Amniotic stem cell (primary cell): ENCODE data around the gene PLA2G6.
"Not testable (repeated sequence)": the region's sequence is repeated elsewhere in the genome, so short reads cannot be mapped to it uniquely, and the experiment has no call there.

Experiments
- DNase-seq: peaks from one replicate; lab custom pipeline; 2025; lab: John Stamatoyannopoulos, UW

Gene PLA2G6

DNA sequence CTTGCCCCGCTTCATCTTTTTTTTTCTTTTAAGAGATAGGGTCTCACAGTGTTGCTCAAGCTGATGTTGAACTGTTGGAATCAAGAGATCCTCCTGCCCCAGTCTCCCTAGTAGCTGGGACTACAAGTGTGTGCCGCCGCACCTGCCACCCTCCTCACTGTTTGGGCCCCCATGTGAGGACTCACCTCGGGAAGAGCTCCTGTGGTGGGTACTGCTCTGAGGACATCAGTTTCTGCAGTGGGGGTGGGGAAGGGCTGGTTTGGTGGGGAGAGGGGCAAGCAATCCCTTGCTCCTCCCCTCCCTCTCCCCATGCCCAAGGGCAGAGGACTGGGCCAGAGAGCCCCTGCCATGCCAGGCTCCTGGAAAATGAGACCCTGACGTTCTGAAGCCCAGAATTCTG lies 96.1 kb downstream of the PLA2G6 start:
- no peak for DNase-seq

- DNase-seq: no peak
Observed at GRCh38 chr22:38085056-38085455, 96.6 kb downstream of the PLA2G6 start.

DNA sequence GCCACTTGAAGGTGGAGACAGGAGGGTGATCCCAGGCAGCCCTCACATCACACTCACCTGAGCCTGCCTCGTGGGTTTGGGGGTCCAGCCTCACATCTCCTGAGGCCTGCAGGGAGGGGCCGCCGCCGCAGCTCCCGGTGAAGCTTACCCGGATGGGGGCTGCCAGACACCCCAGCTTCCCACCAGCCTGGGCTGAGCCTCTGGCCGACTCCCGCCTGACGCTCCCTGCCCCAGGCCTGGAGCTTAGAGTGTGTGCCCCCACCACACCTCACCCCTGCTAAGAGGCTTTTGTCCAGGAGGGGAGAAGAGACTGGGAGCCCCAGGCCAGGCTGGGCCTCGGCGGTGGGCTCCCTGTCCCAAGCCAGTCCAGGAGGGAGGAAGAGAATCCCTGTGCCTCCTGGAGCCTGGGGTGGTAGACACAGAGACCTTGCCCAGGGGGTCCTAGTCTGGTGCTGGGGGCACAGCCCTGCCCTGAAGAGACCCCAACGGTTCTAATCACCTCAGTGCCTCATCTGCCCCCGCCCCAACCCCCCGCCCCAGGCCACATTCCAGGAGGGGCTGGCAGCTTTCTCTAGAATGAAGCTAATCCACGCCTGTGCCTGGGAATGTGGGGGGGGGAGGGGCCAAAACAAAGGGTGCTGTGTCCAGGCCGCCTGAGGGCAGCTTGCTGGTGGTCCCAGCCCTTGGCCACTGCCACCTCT lies 97.5 kb downstream of the PLA2G6 start, which contains the start of gene SLC16A8:
Gene SLC16A8, minus strand, starts transcription at position 254 of the 701 bp plus-strand sequence. CDS start 1,311 bp downstream, outside the sequence.
- DNase-seq: no peak

- no peak for DNase-seq
Observed at GRCh38 chr22:38082986-38083710, 98.5 kb downstream of the PLA2G6 start.

DNA sequence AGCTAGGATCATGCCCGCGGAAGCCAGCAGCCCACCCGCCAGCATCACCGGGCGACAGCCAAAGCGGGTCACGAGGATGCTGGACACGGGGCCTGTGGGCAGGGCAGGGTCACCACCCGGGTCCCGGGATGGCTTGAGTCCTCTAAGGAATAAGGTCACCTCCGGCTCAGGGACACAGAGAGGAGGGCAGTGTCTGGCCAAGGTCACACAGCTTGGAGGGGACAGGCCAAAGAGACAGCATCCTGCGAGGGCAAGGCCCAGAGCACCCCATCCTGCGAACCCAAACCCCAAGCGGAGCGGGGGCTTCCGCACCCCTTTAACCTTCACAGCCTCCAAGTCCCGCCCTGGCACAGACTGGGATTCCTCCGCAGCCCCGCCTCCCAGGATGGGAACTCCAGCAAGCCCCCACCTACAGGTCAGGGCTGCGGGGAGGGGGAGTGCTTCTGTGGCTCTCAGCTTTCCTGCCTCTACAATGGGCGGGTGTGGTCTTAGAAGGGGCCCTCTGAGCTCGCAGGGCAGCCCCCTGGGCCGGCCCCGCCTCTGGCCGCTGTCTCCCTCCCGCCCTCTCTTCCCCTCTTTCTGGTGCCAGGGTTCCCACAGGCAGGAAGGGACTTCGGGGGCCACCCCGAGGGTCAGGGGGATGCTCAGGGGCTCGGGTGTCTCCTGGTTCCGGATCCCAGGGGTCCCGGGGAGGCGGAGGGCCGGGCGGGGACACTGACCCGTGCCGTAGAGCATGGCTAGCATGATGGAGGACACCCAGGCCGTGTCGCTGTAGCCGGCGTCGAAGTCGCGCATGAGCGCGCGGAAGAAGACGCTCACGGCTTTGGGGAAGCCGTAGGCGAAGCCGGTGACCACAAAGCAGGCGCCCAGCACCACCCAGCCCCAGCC lies 99.4 kb downstream of the PLA2G6 start:
- DNase-seq: no peak

GRCh38 chr22:38081636-38081940 lies 100.0 kb downstream of the PLA2G6 start:
- DNase-seq: no peak

DNA sequence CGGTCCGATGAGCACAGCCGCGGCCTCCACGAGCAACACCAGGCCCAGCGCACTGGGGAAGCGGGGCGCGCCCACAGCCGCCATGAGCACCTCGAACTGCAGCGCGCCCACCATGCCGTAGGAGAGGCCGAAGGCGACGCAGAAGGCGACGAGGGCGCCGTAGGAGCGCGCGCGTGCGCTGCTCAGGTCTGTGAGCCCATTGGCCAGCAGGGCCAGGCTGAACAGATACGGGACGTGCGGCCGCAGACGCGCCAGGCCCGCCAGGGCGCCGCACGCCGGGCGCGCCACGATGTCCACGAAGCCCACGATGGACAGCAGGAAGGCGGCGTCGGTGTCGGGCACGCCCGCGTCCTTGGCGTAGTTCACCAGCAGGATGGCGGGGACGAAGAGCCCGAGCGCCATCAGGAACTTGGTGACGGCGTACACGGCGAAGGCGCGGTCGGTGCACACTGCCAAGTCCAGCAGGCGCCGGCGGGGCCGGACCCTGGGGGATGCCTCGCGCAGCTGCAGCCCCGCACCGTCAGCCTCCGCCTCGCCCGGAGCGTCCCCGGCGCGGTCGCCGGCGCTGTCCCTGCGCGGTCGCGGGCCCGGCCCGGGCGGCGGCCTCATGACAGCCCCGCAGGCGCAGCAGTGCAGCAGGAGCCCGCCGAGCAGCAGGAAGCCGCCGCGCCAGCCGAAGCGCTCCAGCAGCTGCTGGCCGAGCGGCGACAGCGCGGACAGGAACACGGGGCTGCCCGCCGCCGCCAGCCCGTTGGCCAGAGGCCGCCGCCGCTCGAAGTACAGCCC lies 100.6 kb downstream of the PLA2G6 start:
- DNase-seq: no peak

- no peak for DNase-seq
Observed at GRCh38 chr22:38080474-38080849, 101.2 kb downstream of the PLA2G6 start.

DNA sequence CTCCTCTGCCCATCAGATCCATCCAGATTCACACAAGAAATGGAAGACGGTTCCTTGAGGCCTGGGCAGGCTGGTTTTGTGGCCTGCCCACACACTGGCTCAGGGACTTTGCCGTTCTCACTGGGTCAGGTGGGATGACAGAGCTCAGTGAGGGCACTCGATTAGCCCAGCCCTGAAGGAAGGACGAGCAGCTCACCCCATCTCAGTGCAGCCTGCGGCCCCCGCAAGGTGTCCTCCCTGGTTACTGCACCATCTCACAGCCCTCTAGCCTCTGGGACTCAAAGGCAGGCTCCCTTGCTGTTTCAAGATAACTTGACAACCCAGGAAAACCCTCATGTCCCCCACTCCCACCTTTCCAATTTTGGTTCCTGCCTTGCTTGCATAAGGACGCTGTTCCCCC lies 101.8 kb downstream of the PLA2G6 start:
- no peak for DNase-seq

- DNase-seq: not testable (repeated sequence)
Observed at GRCh38 chr22:38079208-38079607, 102.4 kb downstream of the PLA2G6 start.

DNA sequence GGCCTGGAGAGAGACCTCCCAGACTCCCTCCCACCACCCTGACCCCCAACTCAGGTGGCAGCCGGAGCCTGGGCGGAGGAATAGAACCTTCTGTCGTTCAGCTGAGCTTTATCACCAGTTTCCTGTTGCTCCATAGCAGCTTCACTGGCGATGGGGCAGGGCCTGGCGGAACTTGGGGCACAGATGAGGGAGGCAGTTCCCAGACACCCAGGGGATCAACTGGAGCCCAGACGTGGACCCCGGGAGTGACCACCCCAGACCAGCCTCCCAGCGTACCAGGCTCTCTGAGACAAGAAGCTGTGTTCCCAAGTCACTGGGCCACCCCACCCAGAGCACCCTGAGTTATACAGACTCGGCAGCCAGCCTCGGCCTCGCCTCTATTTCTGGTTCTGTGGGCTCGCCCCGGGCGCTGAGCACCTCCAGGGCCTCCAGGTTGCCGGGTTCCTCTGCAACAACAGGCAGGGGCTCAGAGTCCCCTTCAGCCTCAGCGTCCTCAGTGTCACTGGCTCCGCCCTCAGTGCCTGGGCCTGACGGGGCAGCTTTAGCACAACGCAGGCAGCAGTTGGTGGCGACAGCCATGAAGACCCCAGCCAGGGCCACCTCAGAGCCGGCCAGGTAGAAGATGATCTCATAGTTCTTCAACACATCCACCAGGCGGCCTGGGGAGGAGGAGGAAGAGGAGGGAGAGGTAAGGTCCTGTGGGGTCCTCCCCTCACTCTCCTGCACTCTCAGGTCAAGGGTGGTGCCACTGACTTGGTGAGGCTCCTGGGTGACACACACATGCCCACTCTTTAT lies 103.4 kb downstream of the PLA2G6 start:
- no peak for DNase-seq

GRCh38 chr22:38077595-38077994 lies 104.0 kb downstream of the PLA2G6 start:
- no peak for DNase-seq

DNA sequence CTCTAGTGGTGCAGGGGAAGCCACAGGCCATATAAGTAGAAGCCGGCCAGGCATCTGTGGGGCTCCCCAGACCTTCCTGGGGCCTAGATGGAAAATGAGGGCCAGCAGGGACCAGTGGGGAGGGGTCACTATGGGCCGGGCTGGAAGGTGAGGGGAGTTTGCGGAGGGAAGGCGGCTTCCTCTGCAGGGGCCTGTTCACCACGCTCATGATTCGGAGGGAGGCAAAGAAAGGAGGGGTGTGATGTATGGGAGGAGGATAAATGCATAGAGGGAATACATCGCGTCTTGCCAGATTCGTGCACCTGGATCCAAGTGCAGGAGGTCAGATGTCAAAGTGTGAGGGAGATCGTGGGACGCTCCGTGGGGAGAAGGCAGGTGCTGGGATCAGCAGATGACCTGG lies 104.5 kb downstream of the PLA2G6 start:
- no peak for DNase-seq

DNA sequence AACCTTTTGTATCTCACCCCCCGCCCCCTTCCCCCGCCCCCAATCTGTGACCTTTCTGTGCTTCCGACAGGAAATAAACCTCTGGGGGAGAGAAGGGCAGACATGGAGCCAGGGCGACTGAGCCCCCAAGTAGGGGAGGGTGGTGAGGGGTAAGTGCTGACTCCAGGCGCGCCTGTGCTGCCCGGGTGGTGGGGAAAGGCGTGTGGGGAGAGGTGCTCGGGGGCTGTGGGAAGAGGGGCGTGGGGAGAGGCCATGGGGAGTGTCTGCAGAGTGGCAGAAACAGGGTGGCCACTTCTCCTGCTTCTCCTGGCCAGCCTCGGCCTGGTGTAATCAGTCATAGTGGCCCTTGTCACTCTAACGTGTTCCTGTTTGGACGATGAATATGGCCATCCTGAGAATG lies 105.7 kb downstream of the PLA2G6 start:
- DNase-seq: no peak

DNA sequence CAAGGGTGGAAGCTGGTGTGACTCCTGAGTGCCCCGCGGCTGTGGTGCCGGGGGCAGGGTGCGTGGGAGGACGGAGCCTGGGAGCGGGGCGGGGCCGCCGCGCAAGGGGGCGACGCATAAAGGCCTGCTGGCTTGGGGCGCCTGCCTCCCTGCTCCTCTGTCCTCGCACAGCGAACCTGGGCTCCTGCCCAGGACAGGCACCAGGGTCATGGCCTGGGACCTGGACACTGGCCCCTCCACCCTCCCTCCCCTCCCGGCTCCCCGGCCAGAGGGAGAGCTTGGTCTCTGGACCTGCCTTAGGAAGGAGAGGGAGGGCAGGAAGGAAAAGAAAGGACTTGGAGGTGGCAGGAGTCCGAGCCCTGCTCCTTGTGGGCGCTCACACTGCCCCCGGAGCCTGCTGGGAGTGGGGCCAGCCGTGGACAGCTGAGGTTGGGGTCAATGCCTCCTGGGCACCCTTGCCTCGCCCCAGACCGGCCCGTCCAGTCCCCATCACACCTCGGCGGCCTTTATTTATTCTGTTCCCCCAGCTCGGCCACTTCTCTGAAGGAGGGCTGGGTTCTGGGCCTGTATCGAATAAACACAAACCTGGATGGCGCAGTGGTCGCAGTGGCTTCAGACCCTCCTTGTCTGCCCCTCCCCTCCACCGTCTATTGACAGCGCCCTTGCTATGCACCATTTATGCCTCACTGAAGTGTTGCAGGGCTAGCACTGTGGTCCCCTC lies 106.4 kb downstream of the PLA2G6 start:
- DNase-seq: no peak

DNA sequence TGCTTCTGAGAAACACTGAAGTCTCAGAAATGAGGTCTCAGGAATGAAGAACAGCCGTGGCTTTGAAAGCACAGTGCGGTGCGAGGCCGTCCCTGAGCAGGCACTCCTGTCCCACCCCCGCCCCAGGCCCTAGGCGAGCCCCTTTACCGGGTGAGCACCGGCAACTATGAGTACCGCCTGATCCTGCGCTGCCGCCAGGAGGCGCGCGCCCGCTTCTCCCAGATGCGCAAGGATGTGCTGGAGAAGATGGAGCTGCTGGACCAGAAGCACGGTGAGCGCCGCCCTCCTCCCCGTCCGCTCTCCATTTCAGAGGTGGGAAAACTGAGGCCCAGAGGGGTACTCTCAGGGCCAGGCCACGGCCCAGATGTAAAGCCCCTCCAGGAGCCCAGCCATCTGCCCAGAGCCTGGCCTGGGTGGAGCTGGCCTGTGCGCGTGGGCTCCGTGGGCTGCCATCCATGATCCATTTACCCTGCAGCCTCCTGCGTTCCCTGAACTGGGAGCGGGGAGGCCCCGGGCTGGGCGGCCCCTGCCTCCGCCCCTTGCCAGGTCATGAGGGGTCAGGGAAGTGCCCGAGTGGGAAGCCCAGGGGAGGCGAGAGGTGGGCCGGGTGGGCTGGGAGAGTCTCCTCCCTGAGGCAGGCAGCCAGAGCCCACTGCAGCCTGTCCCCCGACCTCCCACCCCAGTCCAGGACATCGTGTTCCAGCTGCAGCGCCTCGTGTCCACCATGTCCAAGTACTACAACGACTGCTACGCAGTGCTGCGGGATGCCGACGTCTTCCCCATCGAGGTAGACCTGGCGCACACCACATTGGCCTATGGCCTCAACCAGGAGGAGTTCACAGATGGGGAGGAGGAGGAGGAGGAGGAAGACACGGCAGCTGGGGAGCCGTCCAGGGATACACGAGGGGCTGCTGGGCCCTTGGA lies 107.2 kb downstream of the PLA2G6 start:
- no peak for DNase-seq

DNA sequence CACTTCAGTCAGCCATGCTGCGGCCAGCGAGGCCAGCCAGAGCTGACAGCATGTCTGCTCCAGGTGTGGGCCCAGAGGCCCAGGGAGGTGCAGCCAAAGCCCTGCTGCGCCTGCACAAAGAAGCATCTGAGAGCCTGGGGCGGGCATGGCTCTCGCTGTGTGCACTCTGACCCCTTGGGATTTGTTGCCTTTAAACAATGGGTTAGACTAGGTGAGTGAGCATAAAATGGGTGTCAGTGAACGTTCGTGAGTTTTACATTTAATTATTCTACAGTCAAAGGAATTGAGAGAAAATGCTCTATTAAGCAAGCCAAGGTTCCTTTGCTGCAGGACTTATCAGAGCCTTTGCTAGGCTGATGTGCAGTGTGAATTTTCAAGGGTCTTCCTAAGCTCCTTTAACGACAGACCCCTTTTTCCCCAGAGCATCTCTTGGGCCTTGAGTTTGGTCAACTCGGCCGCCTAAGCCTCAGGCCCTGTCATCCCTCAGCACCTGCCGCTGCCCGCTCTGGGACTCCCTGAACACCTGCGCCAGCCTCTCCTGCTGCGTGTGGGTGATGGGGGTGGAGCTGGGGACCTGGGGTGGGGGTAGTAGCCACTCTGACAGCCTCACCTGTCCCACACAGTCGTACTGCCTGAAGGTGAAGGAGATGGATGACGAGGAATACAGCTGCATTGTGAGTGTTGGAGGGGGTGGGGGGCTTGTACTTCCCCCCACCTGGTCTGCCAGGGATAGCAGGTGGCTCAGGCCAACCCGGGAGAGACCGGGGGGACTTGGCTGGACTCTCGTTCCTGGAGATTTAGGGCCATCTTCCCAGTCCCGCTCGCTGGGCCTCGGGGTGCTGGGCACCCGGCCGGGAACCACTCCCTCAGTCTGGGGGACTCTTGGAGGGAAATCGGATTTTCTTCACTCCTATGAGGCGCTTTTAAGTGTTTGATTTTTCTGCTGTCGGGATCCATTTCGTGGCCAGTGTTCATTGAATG lies 108.2 kb downstream of the PLA2G6 start:
- no peak for DNase-seq
